Lower leg skin (tissue), 4 donors: Measurements from ENCODE around the gene PTCHD1. TPM values are rescaled to one million over a fixed set of nuclear protein-coding genes. Genes with fewer than 3 reads are reported as not detected.

Experiments
- DNase-seq, 2 donors: peaks; one replicate each; pipeline ENCODE4 v3.0.0-alpha.2; 2019; ENCODE audit warnings: low spot score in 2 of 2
- H3K4me3 ChIP-seq: fragments of 200-600 bp; sonication (generic); 2 replicates; pipeline ENCODE4 v1.5.1; 2017; ENCODE audit warnings: mild to moderate bottlenecking, low read depth; ENCODE audit not compliant: poor library complexity, severe bottlenecking
- POLR2A ChIP-seq, 2 donors: fragments of 450-650 bp; IDR thresholded peaks; one replicate each; pipeline ENCODE4 v1.6.1; 2016 to 2017; ENCODE audit warnings: antibody characterized with exemption in 2 of 2, mild to moderate bottlenecking in 1 of 2, moderate library complexity in 1 of 2
- WGBS, 2 donors: methylation state at CpG; one replicate each; pipeline ENCODE4 v1.1.5; 2018; 5-methylcytosine and 5-hydroxymethylcytosine counted together
- intact Hi-C: fragments of 100-400 bp; cut with DNase I; formaldehyde crosslinking; loops from one replicate; pipeline ENCODE4 v1.15.0; 2023; ENCODE audit warnings: low total_unique reads
- total RNA-seq, 4 donors: library from RNA; depleted of rRNA; stranded (reverse); fragments of >200 nt; gene quantifications; one replicate each; pipeline ENCODE4 v1.1.0, GENCODE V29; 2016
- TF ChIP-seq, protein P1 (sequence below), 3 donors: fragments of 450-650 bp; IDR thresholded peaks; one replicate each; pipeline ENCODE4 v1.5.1; 2016; ENCODE audit warnings: antibody characterized with exemption in 3 of 3, mild to moderate bottlenecking in 3 of 3, moderate library complexity in 2 of 3

The PTCHD1 gene
- total RNA-seq, 4 donors from 2014 or later, result 0.07 to 0.13 (median 0.08) TPM; not detected in 1

DNA sequence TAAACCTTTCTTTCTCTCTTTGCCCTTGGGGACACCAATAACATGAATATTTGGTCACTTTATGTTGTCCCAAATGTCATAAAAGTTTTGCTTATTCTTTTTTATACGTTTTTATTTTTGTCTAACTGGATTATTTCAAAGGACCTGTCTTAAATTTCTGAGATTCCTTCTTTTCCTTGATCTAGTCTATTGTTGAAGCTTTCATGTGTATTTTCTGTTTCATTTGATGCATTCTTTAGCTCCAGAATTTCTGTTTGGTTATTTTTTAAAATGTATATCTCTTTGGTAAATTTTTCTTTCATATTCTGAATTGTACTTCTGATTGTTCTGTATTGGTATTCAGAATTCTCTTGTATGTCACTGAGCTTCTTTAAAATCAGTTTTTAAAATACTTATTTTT, 88.3 kb downstream of the PTCHD1 start:
- intact Hi-C loops, result no loop called here
- H3K4me3 ChIP-seq, result no peak overlapping the region
- TF ChIP-seq, protein P1, sequence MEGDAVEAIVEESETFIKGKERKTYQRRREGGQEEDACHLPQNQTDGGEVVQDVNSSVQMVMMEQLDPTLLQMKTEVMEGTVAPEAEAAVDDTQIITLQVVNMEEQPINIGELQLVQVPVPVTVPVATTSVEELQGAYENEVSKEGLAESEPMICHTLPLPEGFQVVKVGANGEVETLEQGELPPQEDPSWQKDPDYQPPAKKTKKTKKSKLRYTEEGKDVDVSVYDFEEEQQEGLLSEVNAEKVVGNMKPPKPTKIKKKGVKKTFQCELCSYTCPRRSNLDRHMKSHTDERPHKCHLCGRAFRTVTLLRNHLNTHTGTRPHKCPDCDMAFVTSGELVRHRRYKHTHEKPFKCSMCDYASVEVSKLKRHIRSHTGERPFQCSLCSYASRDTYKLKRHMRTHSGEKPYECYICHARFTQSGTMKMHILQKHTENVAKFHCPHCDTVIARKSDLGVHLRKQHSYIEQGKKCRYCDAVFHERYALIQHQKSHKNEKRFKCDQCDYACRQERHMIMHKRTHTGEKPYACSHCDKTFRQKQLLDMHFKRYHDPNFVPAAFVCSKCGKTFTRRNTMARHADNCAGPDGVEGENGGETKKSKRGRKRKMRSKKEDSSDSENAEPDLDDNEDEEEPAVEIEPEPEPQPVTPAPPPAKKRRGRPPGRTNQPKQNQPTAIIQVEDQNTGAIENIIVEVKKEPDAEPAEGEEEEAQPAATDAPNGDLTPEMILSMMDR (IDR thresholded peaks at IDR 0.05), result no peak
- TF ChIP-seq POLR2A (IDR thresholded peaks at IDR 0.05), result no peak
- DNase-seq, result no peak
- 73 to 92% methylated on average over 1 of the region's 1 CpG for WGBS, 2 donors

GRCh38 chrX:23434356-23434884, 99.8 kb downstream of the PTCHD1 start:
- TF ChIP-seq, protein P1 (IDR thresholded peaks at IDR 0.05), result no peak
- no peak for TF ChIP-seq POLR2A (IDR thresholded peaks at IDR 0.05)
- intact Hi-C loops, result no loop called here
- peak; percentile 31 to 90 for DNase-seq
- H3K4me3 ChIP-seq, result no peak overlapping the region
- WGBS, 2 donors, result 33 to 64% methylated on average over 1 to 3 of the region's 3 CpGs

DNA sequence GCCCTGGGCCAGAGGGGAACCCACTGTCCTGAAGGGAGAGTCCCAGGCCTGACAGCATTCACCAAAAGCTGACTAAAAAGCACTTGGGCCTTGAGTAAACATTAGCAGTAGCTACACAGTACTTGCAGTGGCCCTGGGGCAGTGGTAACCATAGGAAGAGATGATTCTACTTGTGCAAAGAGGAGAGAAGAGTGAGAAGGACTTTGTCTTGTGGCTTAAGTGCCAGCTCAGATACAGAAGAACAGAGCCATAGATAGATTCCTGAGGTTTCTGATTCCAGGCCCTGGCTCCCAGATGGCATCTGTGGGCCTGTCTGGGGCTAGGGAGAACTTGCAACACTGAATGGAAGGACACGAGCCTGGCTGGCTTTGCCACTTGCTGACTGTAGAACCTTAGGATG, 100.5 kb downstream of the PTCHD1 start:
- TF ChIP-seq, protein P1 (IDR thresholded peaks at IDR 0.05), result no peak
- no peak for TF ChIP-seq POLR2A (IDR thresholded peaks at IDR 0.05)
- no peak overlapping the region for H3K4me3 ChIP-seq
- intact Hi-C loops, result no loop called here
- 53 to 57% methylated on average over 1 of the region's 1 CpG for WGBS, 2 donors
- DNase-seq, result no peak

DNA sequence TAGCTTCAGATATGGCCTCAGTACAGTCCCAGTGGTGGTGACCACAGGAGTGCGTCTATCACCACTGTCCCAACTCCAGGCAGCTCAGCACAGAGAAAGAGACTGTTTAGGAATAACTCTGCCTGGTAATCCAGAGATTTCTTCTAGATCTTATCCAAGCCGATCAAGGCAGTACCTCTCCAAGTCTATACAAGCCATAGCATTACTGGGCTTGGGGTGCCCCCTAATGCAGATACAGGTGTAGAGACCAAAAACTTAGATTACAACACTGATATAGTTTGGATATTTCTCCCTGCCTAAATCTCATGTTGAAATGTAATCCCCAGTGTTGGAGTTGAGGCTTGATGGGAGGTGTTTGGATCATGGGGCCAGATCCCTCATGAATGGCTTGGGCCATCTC, 100.9 kb downstream of the PTCHD1 start:
- DNase-seq, result no peak
- intact Hi-C loops, result no loop called here
- H3K4me3 ChIP-seq, result no peak overlapping the region
- WGBS, 2 donors, result 76 to 93% methylated on average over 2 of the region's 2 CpGs
- TF ChIP-seq, protein P1 (IDR thresholded peaks at IDR 0.05), result no peak
- no peak for TF ChIP-seq POLR2A (IDR thresholded peaks at IDR 0.05)

GRCh38 chrX:23436875-23437274, 102.2 kb downstream of the PTCHD1 start:
- TF ChIP-seq, protein P1 (IDR thresholded peaks at IDR 0.05), result no peak
- no peak for TF ChIP-seq POLR2A (IDR thresholded peaks at IDR 0.05)
- intact Hi-C loops, result no loop called here
- H3K4me3 ChIP-seq, result no peak overlapping the region
- 56 to 100% methylated on average over 1 of the region's 1 CpG for WGBS, 2 donors
- DNase-seq, result no peak

GRCh38 chrX:23451266-23451665, 116.6 kb downstream of the PTCHD1 start:
- DNase-seq, result no peak
- intact Hi-C loops, result no loop called here
- no peak overlapping the region for H3K4me3 ChIP-seq
- TF ChIP-seq, protein P1 (IDR thresholded peaks at IDR 0.05), result no peak
- WGBS, 2 donors, result 37 to 54% methylated on average over 3 of the region's 3 CpGs
